GM18909 (cell line): Measurements from ENCODE around the gene KIZ.

ENCODE experiments used
- ATAC-seq: cut with Tn5 transposase; IDR thresholded peaks from one replicate; pipeline ENCODE4 v1.9.1; 2021; ENCODE audit warnings: mild to moderate bottlenecking; ENCODE audit not compliant: unreplicated experiment, poor library complexity

Gene KIZ

GRCh38 chr20:21173485-21173884, 47.6 kb downstream of the KIZ start:
- ATAC-seq: no peak

- no peak for ATAC-seq
These were observed 48.8 kb downstream of the KIZ start for GRCh38 chr20:21174516-21175239.

GRCh38 chr20:21175433-21175832, 49.6 kb downstream of the KIZ start:
- ATAC-seq: no peak

- no peak for ATAC-seq
These were observed 51.9 kb downstream of the KIZ start for GRCh38 chr20:21177767-21178166.

- no peak for ATAC-seq
These were observed 53.9 kb downstream of the KIZ start for GRCh38 chr20:21179757-21180156.

- no peak for ATAC-seq
These were observed 54.4 kb downstream of the KIZ start for GRCh38 chr20:21180248-21180647.

GRCh38 chr20:21181028-21181427, 55.1 kb downstream of the KIZ start:
- ATAC-seq: no peak

GRCh38 chr20:21182832-21183563, 57.1 kb downstream of the KIZ start:
- no peak for ATAC-seq

- no peak for ATAC-seq
These were observed 57.8 kb downstream of the KIZ start for GRCh38 chr20:21183722-21184121.

- ATAC-seq: no peak
These were observed 58.9 kb downstream of the KIZ start for GRCh38 chr20:21184819-21185218.

GRCh38 chr20:21185849-21186248, 60.0 kb downstream of the KIZ start:
- no peak for ATAC-seq

GRCh38 chr20:21189761-21190523, 64.1 kb downstream of the KIZ start:
- ATAC-seq: no peak

GRCh38 chr20:21190869-21191268, 65.0 kb downstream of the KIZ start:
- no peak for ATAC-seq

- ATAC-seq: no peak
These were observed 66.0 kb downstream of the KIZ start for GRCh38 chr20:21191839-21192238.

- no peak for ATAC-seq
These were observed 76.4 kb downstream of the KIZ start for GRCh38 chr20:21202259-21202658.

- ATAC-seq: no peak
These were observed 77.3 kb downstream of the KIZ start for GRCh38 chr20:21203088-21203656.

GRCh38 chr20:21206584-21206983, 80.7 kb downstream of the KIZ start:
- no peak for ATAC-seq

GRCh38 chr20:21208999-21209398, 83.1 kb downstream of the KIZ start:
- no peak for ATAC-seq

GRCh38 chr20:21209668-21210067, 83.8 kb downstream of the KIZ start:
- ATAC-seq: no peak

- no peak for ATAC-seq
These were observed 87.8 kb downstream of the KIZ start for GRCh38 chr20:21213691-21214090.

GRCh38 chr20:21214431-21214830, 88.5 kb downstream of the KIZ start:
- ATAC-seq: no peak
